ENCODE data around the gene MTFR1L.

Gene MTFR1L

GRCh38 chr1:25819491-25820246 lies at the start of gene MTFR1L:
Gene MTFR1L (plus strand): TSS chr1:25819954. CDS start chr1:25823105, 3,151 bp downstream.
- peak; percentile 87 for DNase-seq

GRCh38 chr1:25770541-25771220 lies 49.1 kb upstream of the MTFR1L start:
- no peak for DNase-seq

GRCh38 chr1:25771221-25772114 lies 48.3 kb upstream of the MTFR1L start:
- DNase-seq: no peak

- no peak for DNase-seq
These were observed 47.6 kb upstream of the MTFR1L start for GRCh38 chr1:25772164-25772563.

- DNase-seq: no peak
These were observed 47.0 kb upstream of the MTFR1L start for GRCh38 chr1:25772692-25773245.

- no peak for DNase-seq
These were observed 46.2 kb upstream of the MTFR1L start for GRCh38 chr1:25773441-25774125.

GRCh38 chr1:25774206-25774803 lies 45.4 kb upstream of the MTFR1L start:
- DNase-seq: no peak

- DNase-seq: no peak
These were observed 44.6 kb upstream of the MTFR1L start for GRCh38 chr1:25774921-25775771.

- DNase-seq: no peak
These were observed 40.4 kb upstream of the MTFR1L start for GRCh38 chr1:25779388-25779787.

GRCh38 chr1:25779894-25780293 lies 39.9 kb upstream of the MTFR1L start:
- DNase-seq: no peak

- DNase-seq: no peak
These were observed 39.2 kb upstream of the MTFR1L start for GRCh38 chr1:25780318-25781129.

- DNase-seq: no peak
These were observed 38.7 kb upstream of the MTFR1L start for GRCh38 chr1:25781130-25781433.

GRCh38 chr1:25782608-25783201 lies 37.0 kb upstream of the MTFR1L start:
- no peak for DNase-seq

- DNase-seq: no peak
These were observed 35.1 kb upstream of the MTFR1L start for GRCh38 chr1:25784575-25785051.

- no peak for DNase-seq
These were observed 34.3 kb upstream of the MTFR1L start for GRCh38 chr1:25785333-25786067.

- DNase-seq: no peak
These were observed 32.6 kb upstream of the MTFR1L start for GRCh38 chr1:25786887-25787759.

- DNase-seq: no peak
These were observed 32.0 kb upstream of the MTFR1L start for GRCh38 chr1:25787760-25788166.

GRCh38 chr1:25790472-25790871 lies 29.3 kb upstream of the MTFR1L start:
- DNase-seq: no peak
